Stomach (tissue), 4 donors: ENCODE data around the gene RIPPLY2.

ENCODE experiments used
- CTCF ChIP-seq, 7 experiments: fragments of 450-650 bp in 4 of 7; fragments of 200-600 bp in 3 of 7; sonication (generic) in 3 of 7; IDR thresholded peaks; one replicate each; pipeline ENCODE4 v1.5.1; 2016 to 2019; ENCODE audit warnings: antibody characterized with exemption in 7 of 7, control low read depth in 2 of 7, mild to moderate bottlenecking in 1 of 7
- POLR2A ChIP-seq, 4 donors: fragments of 450-650 bp; IDR thresholded peaks; one replicate each; pipeline ENCODE4 v1.6.1; 2016; ENCODE audit warnings: antibody characterized with exemption in 4 of 4, control low read depth in 2 of 4, mild to moderate bottlenecking in 1 of 4, moderate library complexity in 1 of 4
- POLR2AphosphoS5 ChIP-seq, 3 donors: sonication (generic); formaldehyde crosslinking; IDR thresholded peaks; one replicate each; pipeline ENCODE4 v1.6.1; 2016; ENCODE audit warnings: antibody characterized with exemption in 3 of 3

DNA sequence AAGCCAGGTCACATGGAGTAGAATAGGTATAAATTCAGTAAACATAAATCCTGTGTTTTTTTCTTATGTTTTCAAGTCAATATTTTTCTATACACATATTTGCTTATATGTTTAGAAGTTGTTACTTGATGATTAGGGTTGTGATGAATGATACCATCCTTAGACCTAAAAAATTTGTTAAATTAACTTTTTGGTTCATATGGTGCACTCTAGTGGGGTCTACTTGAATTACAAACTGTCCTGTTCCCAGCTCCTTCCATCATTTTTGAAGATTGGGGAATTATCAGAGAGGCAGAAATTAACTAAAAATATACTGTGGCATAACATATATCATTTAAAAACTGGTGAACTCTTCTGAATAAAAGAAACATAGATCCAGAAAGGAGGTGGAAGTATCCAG lies 48.3 kb upstream of the RIPPLY2 start:
- TF ChIP-seq POLR2AphosphoS5 (IDR thresholded peaks at IDR 0.05) (no peak), CTCF (IDR thresholded peaks at IDR 0.05) (no peak), POLR2A (IDR thresholded peaks at IDR 0.05) (no peak)
